GM18951 (cell line): ENCODE results near the gene SLC17A2.

Source experiments
- POLR2A ChIP-seq: IDR thresholded peaks from 4 replicates; pipeline ENCODE4 v1.6.1; 2011; ENCODE audit warnings: mild to moderate bottlenecking; ENCODE audit not compliant: insufficient read length, insufficient read depth; ENCODE audit errors: extremely low read depth
- in situ Hi-C: fragments of 300-500 bp; cut with MboI; formaldehyde crosslinking; loops from one replicate; pipeline ENCODE4 v1.12.0; 2022; ENCODE audit warnings: low sequenced_read_pairs, mixed read lengths, inconsistent platforms; ENCODE audit not compliant: unreplicated experiment

Gene SLC17A2

DNA sequence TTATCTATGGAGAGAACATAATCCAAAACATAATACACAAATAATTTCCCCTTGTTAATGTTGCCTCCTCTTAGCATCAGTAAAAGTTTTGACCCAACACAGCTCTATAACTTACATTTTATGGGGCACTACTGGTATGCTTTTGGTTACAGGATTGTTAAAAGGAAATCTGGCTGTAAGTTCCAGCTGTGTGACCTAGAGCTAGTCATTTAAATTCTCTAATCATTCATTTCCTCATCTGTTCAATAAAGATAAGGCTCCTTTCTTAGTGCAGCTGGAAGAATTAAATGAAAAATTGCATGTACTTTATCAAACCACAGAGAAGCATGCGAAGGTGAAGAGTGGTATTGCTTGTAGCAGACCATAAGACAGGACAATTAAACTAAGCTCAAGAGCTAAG lies 4.6 kb downstream of the SLC17A2 start:
- TF ChIP-seq POLR2A = no peak
- in situ Hi-C loops = loop anchor here (25.0 kb wide), 1 partner anchor 689 kb away; no protein-coding TSS in a partner anchor

DNA sequence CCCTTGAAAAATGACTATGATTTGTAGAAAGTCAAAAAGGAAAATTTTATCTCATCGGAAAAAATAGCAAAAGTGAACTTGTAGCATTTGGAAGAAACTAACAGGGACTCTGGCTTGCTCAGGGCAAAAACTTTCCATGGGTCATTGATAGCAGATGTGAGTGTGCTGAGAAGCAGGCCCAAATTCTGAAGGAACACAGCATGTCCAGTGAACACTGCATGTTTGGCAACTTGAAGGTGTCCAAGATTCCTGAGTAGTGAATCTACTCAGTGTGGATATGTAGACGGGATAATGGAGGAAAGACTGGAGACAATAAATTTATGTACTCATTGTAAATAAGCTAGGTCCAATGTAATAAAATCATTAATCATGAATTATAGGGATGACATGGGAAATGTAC lies 8.2 kb downstream of the SLC17A2 start:
- no peak for TF ChIP-seq POLR2A
- in situ Hi-C loops = no loop called here

DNA sequence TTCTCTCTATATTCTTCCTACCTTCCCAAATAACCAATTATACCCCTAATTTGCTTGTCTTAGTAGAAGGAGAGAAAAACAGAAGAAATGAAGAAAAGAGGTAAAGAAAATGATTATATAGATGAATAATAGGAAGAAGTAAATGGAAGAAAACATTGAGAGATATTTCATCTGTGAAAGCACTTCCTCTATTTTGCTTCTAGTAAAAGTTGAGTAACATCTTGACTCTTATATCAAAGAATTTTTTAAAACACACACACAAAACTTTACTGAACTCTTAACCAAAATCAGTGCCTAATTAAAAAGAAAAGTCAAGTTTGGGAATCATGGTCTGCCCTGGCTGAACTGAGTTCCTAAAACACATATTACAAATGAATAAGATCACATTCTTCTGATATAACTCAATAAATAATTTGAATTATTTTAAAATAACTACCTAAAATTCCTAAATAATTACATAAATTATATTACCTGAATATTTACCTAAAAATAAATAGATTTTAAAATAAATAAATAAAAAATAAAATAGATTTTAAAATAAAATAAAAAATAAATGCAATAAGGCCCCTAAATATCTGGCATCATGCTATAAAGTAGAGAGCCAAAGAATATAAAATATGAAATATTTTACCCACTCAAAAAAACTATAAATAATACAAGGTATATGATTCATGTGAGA lies 8.8 kb downstream of the SLC17A2 start:
- in situ Hi-C loops = no loop called here
- TF ChIP-seq POLR2A = no peak

GRCh38 chr6:25919657-25920056 lies 10.8 kb downstream of the SLC17A2 start:
- TF ChIP-seq POLR2A = no peak
- in situ Hi-C loops = no loop called here

GRCh38 chr6:25918083-25918683 lies 12.3 kb downstream of the SLC17A2 start:
- no peak for TF ChIP-seq POLR2A

DNA sequence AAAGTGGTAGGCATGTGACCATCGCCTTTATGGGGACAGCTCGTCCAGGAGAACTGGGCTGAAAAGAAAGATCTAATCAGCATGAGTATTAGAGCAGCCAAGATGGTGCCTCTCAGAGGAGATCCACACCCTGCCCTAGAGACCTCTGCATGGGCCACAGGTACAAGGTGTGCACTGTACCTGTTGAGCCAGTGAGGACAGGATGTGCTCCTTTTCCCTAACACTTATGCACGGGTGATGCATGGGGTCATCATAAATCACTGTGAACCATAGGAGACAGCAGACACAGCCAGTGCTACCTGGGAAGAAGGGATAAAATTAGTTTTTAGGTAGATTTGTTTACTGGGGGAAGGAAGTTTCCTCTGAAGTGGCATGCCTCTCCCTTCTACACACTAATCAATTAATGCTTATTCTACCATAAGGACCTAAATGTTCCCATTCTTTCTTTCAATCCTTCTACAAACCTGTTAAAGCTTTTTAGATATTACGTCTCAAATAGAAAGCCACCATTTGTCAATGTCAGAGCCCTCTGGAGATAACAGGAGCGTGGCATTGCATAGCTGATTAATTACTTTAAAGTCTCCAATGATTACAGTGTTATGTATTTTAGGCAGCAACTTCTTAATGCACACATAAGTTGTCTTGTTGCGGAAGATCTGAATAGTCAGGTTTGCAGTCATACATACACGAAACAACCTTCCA lies 13.6 kb downstream of the SLC17A2 start:
- TF ChIP-seq POLR2A = no peak
- in situ Hi-C loops = no loop called here

More at GRCh38 chr6:25918083-25918683, 12.3 kb downstream of the SLC17A2 start:
- in situ Hi-C loops = no loop called here

DNA sequence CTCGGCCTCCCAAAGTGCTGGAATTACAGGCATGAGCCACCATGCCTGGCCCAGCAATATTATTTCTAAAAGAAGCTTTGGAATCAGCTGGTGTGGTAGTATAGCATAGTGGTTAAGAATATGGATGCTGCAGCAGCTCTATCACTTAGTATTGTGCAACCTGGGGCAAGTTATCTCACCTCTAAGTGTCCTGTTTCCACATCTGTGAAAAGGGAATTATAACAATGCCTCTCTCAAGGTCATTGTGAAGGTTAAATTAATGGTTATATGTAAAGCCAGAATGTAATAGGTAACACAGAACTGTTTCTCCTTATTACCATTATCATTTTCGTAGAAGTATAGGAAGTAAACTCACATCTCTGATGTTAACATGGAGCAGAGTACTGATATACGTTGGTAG lies 14.2 kb downstream of the SLC17A2 start:
- in situ Hi-C loops = no loop called here
- TF ChIP-seq POLR2A = no peak

- in situ Hi-C loops = no loop called here
- no peak for TF ChIP-seq POLR2A
These were observed 16.8 kb downstream of the SLC17A2 start for GRCh38 chr6:25913741-25914140.

GRCh38 chr6:25911351-25911750 lies 19.1 kb downstream of the SLC17A2 start:
- TF ChIP-seq POLR2A = no peak
- in situ Hi-C loops = no loop called here

- in situ Hi-C loops = no loop called here
- TF ChIP-seq POLR2A = no peak
These were observed 22.9 kb downstream of the SLC17A2 start for GRCh38 chr6:25907475-25908014.

- in situ Hi-C loops = no loop called here
These were observed 26.9 kb downstream of the SLC17A2 start for GRCh38 chr6:25903467-25904099.

GRCh38 chr6:25902071-25902470 lies 28.4 kb downstream of the SLC17A2 start:
- no peak for TF ChIP-seq POLR2A
- in situ Hi-C loops = no loop called here

More at GRCh38 chr6:25903467-25904099, 26.9 kb downstream of the SLC17A2 start:
- no peak for TF ChIP-seq POLR2A

- in situ Hi-C loops = no loop called here
- TF ChIP-seq POLR2A = no peak
These were observed 29.6 kb downstream of the SLC17A2 start for GRCh38 chr6:25900843-25901242.
